K562 (cell line): ENCODE data around the gene OST4. TPM values are rescaled to one million over a fixed set of nuclear protein-coding genes. Genes with fewer than 3 reads are reported as not detected.
A peak's percentile ranks its signal among the peaks of the same experiment; 100 is the strongest.

Experiments
- ATF7 ChIP-seq: fragments of 450-650 bp; IDR thresholded peaks from 2 replicates; pipeline ENCODE4 v1.7.1; 2014; ENCODE audit warnings: mild to moderate bottlenecking, moderate library complexity
- BCL6 ChIP-seq: fragments of 250-450 bp; sonication (Bioruptor Pico); IDR thresholded peaks from 2 replicates; pipeline ENCODE4 v1.4.0; 2020
- CAMTA2 ChIP-seq: fragments of 250-450 bp; sonication (Bioruptor Pico); conservative IDR thresholded peaks from 2 replicates; pipeline ENCODE4 v1.5.1; 2022
- CC2D1A ChIP-seq: fragments of 450-650 bp; IDR thresholded peaks from 2 replicates; pipeline ENCODE4 v1.6.1; 2017; ENCODE audit warnings: mild to moderate bottlenecking
- CXXC5 ChIP-seq: fragments of 250-450 bp; sonication (Bioruptor Pico); IDR thresholded peaks from 2 replicates; pipeline ENCODE4 v1.8.0; 2022; ENCODE audit warnings: inconsistent platforms, mild to moderate bottlenecking, moderate library complexity
- ELK1 ChIP-seq: sonication (generic); formaldehyde crosslinking; IDR thresholded peaks from 2 replicates; pipeline ENCODE4 v1.8.1; 2022; ENCODE audit warnings: missing genetic modification reagents
- EWSR1 ChIP-seq: fragments of 450-650 bp; IDR thresholded peaks from 2 replicates; pipeline ENCODE4 v1.6.1; 2018; ENCODE audit warnings: borderline replicate concordance, mild to moderate bottlenecking, low read depth, moderate library complexity; ENCODE audit not compliant: partially characterized antibody
- GTF2E2 ChIP-seq: fragments of 200-800 bp; sonication (Bioruptor generic); IDR thresholded peaks from 2 replicates; pipeline ENCODE4 v1.6.1; 2016; ENCODE audit warnings: missing genetic modification characterization, missing compliant biosample characterization
- HINFP ChIP-seq: fragments of 450-650 bp; conservative IDR thresholded peaks from 2 replicates; pipeline ENCODE4 v1.6.1; 2016; ENCODE audit warnings: missing genetic modification characterization, low read depth, mild to moderate bottlenecking, control low read depth, missing compliant biosample characterization
- HNRNPK ChIP-seq: fragments of 200-400 bp; formaldehyde crosslinking; IDR thresholded peaks from one replicate; pipeline ENCODE4 v1.6.1; 2018; ENCODE audit warnings: mild to moderate bottlenecking, low read depth, low read length; ENCODE audit not compliant: poor library complexity, severe bottlenecking
- HSF4 ChIP-seq: fragments of 250-450 bp; sonication (Bioruptor Pico); IDR thresholded peaks from 2 replicates; pipeline ENCODE4 v2.1.2; 2022; ENCODE audit warnings: mild to moderate bottlenecking, moderate library complexity, borderline replicate concordance
- MTA3 ChIP-seq: fragments of 450-650 bp; formaldehyde crosslinking; IDR thresholded peaks from 2 replicates; pipeline ENCODE4 v1.6.1; 2017; ENCODE audit warnings: mild to moderate bottlenecking, borderline replicate concordance
- NFYB ChIP-seq: IDR thresholded peaks from 2 replicates; pipeline ENCODE4 v1.6.1; 2011; ENCODE audit warnings: mild to moderate bottlenecking, moderate library complexity; ENCODE audit not compliant: insufficient read length; ENCODE audit errors: extremely low read depth
- RBM34 ChIP-seq: fragments of 200-400 bp; formaldehyde crosslinking; IDR thresholded peaks from 2 replicates; pipeline ENCODE4 v1.6.1; 2018; ENCODE audit warnings: low read length, borderline replicate concordance; ENCODE audit not compliant: insufficient read depth
- U2AF2 ChIP-seq: fragments of 200-400 bp; formaldehyde crosslinking; optimal IDR thresholded peaks from 2 replicates; pipeline ENCODE3; 2017; ENCODE audit warnings: low read depth, mild to moderate bottlenecking, low read length
- USF1 ChIP-seq: sonication (generic); formaldehyde crosslinking; IDR thresholded peaks from 2 replicates; pipeline ENCODE4 v1.9.0; 2022; ENCODE audit warnings: mild to moderate bottlenecking, missing genetic modification reagents
- ZEB2 ChIP-seq: fragments of 450-650 bp; IDR thresholded peaks from 2 replicates; pipeline ENCODE4 v1.6.1; 2016
- ZHX1 ChIP-seq: fragments of 150-350 bp; conservative IDR thresholded peaks from 2 replicates; pipeline ENCODE4 v1.6.1; 2014; ENCODE audit warnings: low read length
- ZNF740 ChIP-seq, 3 experiments: fragments of 200-800 bp in 1 of 3; sonication (Bioruptor generic) in 1 of 3; sonication (generic) in 1 of 3; formaldehyde crosslinking in 1 of 3; IDR thresholded peaks; 2 replicates each; pipeline versions ENCODE4 v1.6.1 to v1.8.0; 2016 to 2022; ENCODE audit warnings: mild to moderate bottlenecking in 2 of 3, missing compliant biosample characterization in 2 of 3, missing genetic modification characterization in 2 of 3, missing genetic modification reagents in 1 of 3
- polyA plus RNA-seq, 8 experiments: library from polyadenylated mRNA; depleted of rRNA in 4 of 8; stranded (reverse) in 5 of 8; unstranded in 3 of 8; fragments of >200 nt; fragmentation: Nextera tagmentation in 2 of 8; fragmentation: Illumina TruSeq in 1 of 8; extraction: Ambion mirVana in 2 of 8; extraction: Trizol in 1 of 8; gene quantifications; 2 replicates each; pipeline versions ENCODE4 v1.2.1 to v1.2.3, GENCODE V29; 2011 to 2014; ENCODE audit warnings: inconsistent platforms in 1 of 8, missing spikeins in 1 of 8
- total RNA-seq, 7 experiments: library from RNA; depleted of rRNA in 6 of 7; stranded (reverse); fragments of >200 nt in 6 of 7; fragmentation: Illumina TruSeq in 2 of 7; extraction: Trizol in 2 of 7; gene quantifications; 2 replicates each; pipeline versions ENCODE4 v1.2.1 to v1.2.3, GENCODE V29; 2011 to 2021; ENCODE audit warnings: low replicate concordance in 1 of 7

Gene OST4
- total and polyA plus RNA-seq, 9 of the 15 experiments (the other 6 are each of a cell fraction or from before 2014, with no cell fraction given) = 186 to 1,155 (median 355) TPM

- TF ChIP-seq ZNF740 (CRISPR knock-in tag; IDR thresholded peaks at IDR 0.05) (no peak; the same call in 1 of the 2 replicates), ZNF740 (tag; IDR thresholded peaks at IDR 0.05) (no peak), ZHX1 (peak; percentile 26), NFYB (peak; percentile 78), RBM34 (no peak), U2AF2 (no peak), CC2D1A (0 out of 2 replicates have a peak, but pooled peaks have one; percentile 37), MTA3 (peak; percentile 83; the same call in 1 of the 2 replicates), CAMTA2 (CRISPR knock-in tag) (no peak), HSF4 (CRISPR knock-in tag) (no peak), HNRNPK (no peak), ELK1 (no peak), USF1 (no peak), GTF2E2 (tag) (peak; percentile 70; the same call in 1 of the 2 replicates), BCL6 (CRISPR knock-in tag) (no peak), HINFP (tag) (no peak), ATF7 (peak; percentile 80; the same call in 1 of the 2 replicates), ZEB2 (no peak; the same call in 1 of the 2 replicates), EWSR1 (no peak), CXXC5 (peak; percentile 89)
Observed at GRCh38 chr2:27050996-27051901, 20.2 kb downstream of the OST4 start, which contains the start of gene AGBL5 (continued).
